Stimulated activated CD4-positive, alpha-beta T cell treated with anti-CD3 and anti-CD28 coated beads, Interleukin-15, amount 100 ng/mL, for 1 hour (primary cell): ENCODE results near the gene DLG2.

Experiments used
- DNase-seq, 2 donors: peaks; one replicate each; pipeline ENCODE4 v3.0.0-alpha.2; 2020; ENCODE audit warnings: low read depth in 1 of 2, low spot score in 1 of 2

Gene DLG2

DNA sequence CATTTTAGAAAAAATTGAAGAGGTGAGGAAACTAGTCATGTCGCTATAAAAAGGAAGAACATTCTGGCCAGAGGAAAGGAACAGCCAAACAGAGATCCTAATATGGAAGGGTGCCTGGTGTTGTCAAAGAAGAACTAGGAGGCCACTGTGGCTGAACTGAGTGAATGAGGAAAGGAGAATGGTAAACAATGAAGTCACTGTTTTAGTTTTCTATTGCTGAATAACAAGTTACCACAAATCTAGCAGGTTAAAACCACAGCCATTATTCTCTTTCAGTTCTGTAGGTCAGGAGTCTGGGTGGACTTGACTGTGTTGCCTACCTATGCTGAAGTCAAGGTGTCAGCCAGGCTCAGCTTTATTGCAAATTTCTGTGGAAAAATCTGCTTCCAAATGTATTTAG, 1791.7 kb downstream of the DLG2 start:
- no peak for DNase-seq

DNA sequence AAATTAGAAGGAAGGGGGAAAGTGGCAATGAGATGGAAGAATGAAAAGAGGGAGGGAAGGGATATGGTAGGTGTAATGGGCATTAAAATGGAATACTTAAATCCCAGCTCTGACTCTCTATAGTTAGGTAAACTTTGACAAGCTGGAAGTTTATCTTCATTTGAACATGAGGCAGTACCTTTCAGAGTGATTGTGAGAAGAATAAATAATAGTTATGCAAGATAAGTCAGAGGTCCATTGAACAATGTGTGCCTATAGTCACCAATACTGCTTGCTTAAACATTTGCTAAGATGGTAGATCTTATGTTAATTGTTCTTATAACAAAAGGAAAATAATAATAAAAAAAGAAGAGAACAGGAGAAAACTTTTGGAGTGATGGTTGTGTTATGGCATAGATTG, 1795.2 kb downstream of the DLG2 start:
- DNase-seq: no peak

DNA sequence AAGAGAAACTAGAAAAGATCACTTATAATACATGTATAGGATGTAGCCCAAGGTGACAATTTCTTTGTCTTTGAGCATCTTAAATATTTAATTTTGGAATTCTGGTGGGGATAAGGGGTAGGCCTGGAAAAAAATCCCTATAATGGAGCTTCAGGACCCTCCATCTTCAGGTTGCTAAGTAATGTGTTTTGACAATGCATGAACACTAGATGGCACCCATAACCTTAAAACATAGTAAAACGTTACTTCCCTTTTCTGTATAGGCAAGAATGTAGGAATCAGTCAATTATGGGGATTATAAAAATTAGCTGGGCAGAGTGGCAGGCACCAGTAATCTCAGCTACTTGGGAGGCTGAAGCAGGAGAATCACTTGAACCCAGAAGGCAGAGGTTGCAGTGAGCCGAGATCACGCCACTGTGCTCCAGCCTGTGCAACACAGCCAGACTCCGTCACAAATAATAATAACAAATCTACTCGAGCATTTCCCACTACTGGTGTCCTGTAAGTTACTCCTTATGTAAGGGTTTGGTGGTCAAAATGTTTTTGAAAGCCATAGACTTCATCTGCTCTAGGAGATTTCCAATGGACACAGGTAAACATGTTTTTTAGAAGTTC, 1799.1 kb downstream of the DLG2 start:
- DNase-seq: no peak

DNA sequence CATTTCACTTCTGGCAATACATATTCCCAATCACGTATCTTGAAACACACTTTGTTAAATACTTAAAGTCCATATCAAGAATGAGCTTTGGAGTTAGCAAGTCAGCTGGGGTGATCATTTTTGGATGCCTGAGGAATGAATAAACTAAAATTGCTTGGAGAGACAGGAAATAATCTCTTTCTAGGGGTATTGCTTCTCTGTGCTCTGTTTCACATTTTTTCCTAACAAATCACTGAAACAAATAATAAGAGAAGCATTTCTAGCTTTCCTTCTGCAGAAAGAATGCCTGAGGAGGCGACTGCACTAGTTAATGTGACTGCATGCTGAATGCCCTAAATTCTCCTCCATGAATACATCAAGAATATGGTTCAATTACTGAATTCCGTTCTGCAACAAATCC, 1799.6 kb downstream of the DLG2 start:
- DNase-seq: no peak

DNA sequence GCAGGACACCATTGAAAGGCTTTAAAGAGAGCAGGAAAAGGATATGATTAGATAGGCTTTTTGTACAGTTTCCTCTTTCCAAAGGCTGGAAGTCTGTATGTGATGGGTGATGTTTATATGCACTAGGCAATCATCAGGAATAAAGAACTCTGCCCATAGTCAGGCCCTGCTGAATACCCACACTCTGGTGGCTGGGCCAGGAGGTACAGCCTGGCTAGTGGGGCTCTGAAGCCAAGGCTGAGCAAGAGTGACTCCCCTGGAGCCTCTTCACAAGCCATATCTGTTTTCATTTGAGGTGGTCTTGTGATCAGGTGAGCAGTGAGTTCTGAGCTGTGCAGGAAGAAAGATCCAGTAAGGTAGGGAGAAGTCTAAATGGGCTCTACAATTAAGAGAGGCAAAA, 1801.1 kb downstream of the DLG2 start:
- no peak for DNase-seq

- no peak for DNase-seq
Measured at GRCh38 chr11:83823461-83824025, 1803.6 kb downstream of the DLG2 start.

DNA sequence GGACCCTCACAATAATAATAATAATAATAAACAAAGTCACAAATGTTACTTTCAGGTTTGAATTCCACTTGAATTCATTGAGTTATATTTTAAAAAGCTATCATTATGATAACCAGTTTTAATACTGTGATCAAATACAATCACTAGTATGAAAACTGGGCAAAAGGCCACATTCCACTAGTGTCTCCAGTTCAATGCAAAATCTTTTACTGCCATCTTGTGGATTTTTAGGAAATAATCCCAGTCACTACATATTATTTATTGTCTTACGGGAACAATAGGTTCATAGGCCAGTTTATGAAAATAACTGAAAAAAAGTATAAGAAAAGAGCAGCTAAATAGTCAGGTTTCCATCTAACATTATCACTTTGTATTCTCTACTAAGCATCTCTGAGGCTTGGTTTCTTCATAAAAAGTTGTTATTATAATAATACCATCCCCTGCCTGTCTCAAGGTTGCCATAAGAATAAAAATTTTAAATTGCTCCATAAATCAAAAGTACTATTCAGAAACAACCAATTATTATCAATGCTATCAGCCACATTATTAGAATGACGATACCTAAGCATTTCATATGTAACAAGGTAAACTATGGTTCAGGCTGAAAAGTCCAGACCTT, 1807.1 kb downstream of the DLG2 start:
- DNase-seq: no peak

GRCh38 chr11:83818349-83818748, 1808.8 kb downstream of the DLG2 start:
- no peak for DNase-seq

DNA sequence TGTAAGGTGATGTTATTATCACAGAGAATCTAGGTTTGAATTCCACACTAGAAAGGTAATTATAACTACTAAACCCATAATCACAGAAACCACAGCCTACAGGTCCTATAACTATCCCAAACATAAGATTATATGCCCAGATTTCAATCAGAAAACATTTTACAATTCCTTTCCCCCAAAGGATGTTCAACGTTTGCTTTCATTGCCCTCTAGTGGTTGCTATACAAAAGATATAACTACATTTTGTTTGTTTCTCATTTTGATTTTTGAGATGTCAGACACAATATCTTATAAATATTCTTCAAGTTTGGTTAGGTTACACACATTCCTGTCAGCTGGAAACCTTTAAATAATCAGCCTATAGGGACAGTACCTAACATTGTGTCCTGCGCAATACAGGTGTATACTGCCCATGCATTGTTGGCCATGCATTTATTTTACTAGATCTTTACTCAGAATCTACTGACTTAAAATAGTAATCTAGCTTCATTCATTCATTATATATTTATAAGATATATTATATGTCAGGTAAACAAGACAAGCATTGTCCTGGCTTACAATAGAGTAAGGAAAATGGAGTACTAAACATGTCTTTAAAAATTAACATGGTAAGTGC, 1810.5 kb downstream of the DLG2 start:
- DNase-seq: no peak

DNA sequence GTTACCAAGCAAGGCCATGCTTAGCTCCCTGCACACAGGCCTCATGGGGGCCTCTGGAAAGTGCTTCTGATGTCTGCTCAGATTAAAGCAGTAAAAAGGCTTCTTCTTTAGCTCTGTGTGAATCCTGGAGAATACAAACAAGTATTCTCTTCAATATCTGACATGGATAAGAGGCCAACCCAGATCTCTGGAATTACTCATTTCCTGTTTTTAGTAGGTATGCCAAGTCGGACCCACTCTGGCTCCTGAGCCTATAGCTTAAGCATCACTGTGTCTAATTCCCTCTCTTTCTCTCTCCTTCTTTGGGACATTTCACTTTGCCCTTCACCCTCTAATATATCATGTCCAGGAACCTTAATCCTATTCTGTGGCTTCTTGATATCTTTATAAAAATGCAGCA, 1811.4 kb downstream of the DLG2 start:
- no peak for DNase-seq

- no peak for DNase-seq
Measured at GRCh38 chr11:83813296-83813695, 1813.8 kb downstream of the DLG2 start.

GRCh38 chr11:83809274-83809673, 1817.9 kb downstream of the DLG2 start:
- no peak for DNase-seq

DNA sequence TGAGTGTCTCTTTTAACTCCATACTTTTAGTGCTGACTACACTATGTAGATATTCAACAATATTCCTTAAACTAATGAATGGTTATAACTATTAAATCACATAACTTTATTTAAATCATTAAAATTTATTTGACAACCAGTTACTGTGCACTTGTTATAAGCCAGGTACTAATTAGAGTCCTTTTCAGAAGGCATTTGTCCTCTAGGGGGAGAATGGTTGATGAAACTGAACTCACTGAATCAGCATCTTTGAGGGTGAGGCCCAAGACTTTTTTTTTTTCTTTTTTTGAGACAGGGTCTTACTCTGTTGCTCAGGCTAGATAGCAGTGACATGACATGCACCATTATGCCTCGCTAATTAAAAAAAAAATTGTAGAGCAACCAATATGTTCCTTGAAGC, 1825.3 kb downstream of the DLG2 start:
- DNase-seq: no peak

DNA sequence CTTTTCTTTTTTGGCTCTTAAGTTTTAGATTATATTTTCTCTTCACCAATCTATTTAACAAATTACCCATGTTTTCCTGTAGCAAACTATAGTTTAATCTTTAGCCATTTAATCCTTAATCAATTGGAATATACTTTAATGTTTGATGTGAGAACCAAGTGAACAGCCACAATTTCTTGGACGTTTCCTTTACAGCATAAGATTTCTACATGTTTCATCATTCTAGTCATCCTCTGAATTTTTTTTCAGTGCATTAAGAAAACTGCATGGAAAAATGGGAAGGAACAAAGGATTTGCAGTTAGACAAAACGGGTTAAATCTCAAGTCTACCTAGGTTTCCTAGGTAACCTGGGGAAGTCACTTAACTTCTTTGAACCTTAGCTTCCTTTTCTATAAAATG, 1833.8 kb downstream of the DLG2 start:
- DNase-seq: no peak

DNA sequence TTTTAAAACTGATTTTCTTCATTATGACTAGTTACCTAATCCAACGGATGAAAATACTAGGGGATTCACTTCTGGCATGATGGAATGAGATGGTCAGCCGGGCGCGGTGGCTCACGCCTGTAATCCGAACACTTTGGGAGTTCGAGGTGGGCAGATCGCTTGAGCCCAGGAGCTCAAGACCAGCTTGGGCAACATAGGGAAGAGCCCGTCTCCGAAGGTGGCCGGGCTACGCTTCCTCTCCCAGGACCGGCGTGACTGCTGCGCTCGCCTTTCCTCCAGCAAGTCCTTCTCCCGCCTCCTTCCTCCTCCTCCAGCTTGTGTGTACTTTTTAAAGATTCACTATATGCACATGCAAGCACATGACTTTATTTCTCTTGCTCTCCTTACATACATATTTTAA, 1835.6 kb downstream of the DLG2 start:
- no peak for DNase-seq

- no peak for DNase-seq
Measured at GRCh38 chr11:83785942-83786341, 1841.2 kb downstream of the DLG2 start.

- no peak for DNase-seq
Measured at GRCh38 chr11:83784419-83784818, 1842.7 kb downstream of the DLG2 start.

- DNase-seq: no peak
Measured at GRCh38 chr11:83782329-83782728, 1844.8 kb downstream of the DLG2 start.

DNA sequence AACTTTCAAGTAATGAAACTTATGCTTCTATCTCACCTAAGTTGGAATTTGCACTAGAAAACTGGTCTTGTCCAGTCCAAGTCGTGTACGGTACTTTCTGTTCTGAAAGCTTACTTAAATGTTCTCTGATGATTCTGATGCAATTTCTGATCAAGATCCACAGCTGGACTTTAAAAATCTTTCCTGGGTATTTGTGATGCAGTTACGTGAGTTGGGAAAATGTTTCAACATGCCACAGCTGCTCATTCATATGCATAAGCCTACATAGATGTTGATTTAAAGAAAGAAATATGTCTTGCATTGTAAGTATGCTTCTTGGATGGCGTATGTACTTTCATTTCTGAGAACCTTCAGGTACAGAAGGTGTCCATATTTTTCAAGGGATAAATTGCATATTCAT, 1847.3 kb downstream of the DLG2 start:
- no peak for DNase-seq

GRCh38 chr11:83778596-83778995, 1848.5 kb downstream of the DLG2 start:
- no peak for DNase-seq

DNA sequence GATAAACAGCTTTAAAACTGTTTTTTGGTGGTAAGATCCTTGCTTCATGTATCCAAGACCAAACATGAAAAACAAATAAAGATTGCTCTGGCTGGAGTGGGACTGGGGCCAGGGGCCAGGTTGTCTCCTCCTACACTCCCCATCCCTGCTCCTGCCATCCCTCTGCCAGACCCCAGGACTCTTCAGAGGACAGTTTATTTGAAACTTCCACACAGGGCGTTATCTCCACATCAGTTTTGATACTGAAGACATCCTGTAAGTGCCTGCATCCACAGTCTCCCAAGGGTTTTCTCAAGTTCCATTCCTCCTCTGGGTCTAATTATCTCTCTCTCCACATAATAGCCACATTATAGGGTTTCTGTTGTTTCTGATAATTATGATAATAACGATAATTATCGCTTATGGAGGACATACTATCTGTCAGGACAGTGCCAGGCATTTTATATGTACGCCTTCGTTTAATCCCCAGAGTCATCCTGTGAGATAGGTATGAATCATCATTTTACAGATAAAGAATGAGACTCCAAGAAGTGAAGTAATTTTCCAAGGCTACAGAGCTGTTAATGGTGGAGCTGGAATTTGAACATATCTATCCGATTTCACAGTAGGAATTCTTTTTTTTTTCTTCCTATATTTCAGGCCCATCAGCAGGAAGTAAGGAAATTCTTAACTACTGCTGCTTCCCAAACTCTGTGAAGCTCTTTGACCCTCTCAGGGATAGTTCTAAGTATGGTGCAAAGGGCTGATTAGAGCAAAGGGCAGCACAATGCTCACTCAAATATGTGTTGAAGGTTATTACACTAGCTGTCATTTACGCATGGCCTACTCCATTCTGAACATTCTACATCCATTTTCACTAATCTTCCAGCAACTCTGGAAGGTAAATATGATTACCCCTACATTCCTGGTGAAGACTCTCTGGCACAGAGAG, 1852.9 kb downstream of the DLG2 start:
- DNase-seq: no peak

DNA sequence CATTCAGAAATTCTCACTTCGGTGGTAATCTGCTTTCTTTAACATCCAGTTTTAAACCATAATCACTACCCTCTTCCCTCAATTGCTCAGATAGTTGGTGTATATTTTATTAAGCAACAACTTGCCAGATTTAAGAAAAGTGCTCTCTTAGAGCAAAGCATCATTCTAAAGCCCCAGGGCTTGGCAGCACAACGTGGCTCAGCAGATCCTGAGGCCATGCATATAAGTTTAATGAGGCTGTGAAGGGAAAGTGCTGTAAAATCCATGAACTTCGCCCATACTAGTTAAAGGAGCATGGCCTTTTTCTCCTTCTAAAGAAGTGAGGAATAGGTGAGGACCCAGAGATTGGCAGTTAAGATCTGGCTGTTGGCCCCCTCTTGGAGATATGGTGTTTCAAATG, 1858.7 kb downstream of the DLG2 start:
- DNase-seq: no peak
